ENCODE measurements around the gene NKX2-1.

GRCh38 chr14:36485773-36486172 lies 34.3 kb downstream of the NKX2-1 start:
- no peak for TF ChIP-seq POLR2AphosphoS5 (IDR thresholded peaks at IDR 0.05; ENCODE audit: low read depth, low read length)
- TF ChIP-seq HOXA7 (CRISPR knock-in tag; IDR thresholded peaks at IDR 0.05): no peak
- no peak for TF ChIP-seq POLR2A (IDR thresholded peaks at IDR 0.05; ENCODE audit: insufficient read depth in 1 of 2, low read depth in 2 of 2, low read length in 2 of 2)
- TF ChIP-seq, protein P1, sequence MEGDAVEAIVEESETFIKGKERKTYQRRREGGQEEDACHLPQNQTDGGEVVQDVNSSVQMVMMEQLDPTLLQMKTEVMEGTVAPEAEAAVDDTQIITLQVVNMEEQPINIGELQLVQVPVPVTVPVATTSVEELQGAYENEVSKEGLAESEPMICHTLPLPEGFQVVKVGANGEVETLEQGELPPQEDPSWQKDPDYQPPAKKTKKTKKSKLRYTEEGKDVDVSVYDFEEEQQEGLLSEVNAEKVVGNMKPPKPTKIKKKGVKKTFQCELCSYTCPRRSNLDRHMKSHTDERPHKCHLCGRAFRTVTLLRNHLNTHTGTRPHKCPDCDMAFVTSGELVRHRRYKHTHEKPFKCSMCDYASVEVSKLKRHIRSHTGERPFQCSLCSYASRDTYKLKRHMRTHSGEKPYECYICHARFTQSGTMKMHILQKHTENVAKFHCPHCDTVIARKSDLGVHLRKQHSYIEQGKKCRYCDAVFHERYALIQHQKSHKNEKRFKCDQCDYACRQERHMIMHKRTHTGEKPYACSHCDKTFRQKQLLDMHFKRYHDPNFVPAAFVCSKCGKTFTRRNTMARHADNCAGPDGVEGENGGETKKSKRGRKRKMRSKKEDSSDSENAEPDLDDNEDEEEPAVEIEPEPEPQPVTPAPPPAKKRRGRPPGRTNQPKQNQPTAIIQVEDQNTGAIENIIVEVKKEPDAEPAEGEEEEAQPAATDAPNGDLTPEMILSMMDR (CRISPR knock-in tag; IDR thresholded peaks at IDR 0.05): no peak

Measured in HepG2 (cell line).